NB4 (cell line): ENCODE data around the gene TMCC3.

ENCODE experiments used
- CTCF ChIP-seq: IDR thresholded peaks from one replicate; pipeline ENCODE4 v1.5.1; 2012; ENCODE audit warnings: low read depth, low read length
- POLR2A ChIP-seq: IDR thresholded peaks from 2 replicates; pipeline ENCODE4 v1.6.1; 2011; ENCODE audit warnings: mild to moderate bottlenecking; ENCODE audit not compliant: insufficient read length; ENCODE audit errors: extremely low read depth

GRCh38 chr12:94687891-94688290 lies 37.5 kb upstream of the TMCC3 start:
- TF ChIP-seq CTCF (no peak), POLR2A (no peak)
